HG02884 (cell line): ENCODE results near the gene EFEMP1.
A peak's percentile ranks its signal among the peaks of the same experiment; 100 is the strongest.

Experiments
- ATAC-seq: cut with Tn5 transposase; IDR thresholded peaks from one replicate; pipeline ENCODE4 v1.9.1; 2021; ENCODE audit warnings: mild to moderate bottlenecking, moderate library complexity; ENCODE audit not compliant: unreplicated experiment

Gene EFEMP1

GRCh38 chr2:55899881-55900280 is 23.7 kb downstream of the EFEMP1 start:
- no peak for ATAC-seq

GRCh38 chr2:55898386-55899040 is 25.1 kb downstream of the EFEMP1 start:
- ATAC-seq: no peak

DNA sequence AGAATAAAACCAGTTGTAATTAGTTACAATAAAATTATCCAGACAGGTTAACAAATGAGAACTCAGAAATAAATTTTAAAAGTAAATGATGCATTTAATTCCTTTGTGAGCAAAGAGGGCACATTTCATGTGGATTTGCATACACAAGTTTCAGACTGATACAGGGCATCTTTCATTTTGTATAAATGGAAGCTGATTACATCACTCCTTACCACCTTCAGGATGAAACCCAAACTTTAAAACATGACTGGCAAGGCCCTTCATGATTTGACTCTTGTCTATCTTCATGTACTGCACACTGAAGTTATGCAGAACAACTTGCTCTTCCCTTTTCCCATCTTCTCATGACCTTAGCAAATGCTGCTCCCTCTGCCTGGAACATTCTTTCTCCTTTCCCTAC is 26.9 kb downstream of the EFEMP1 start:
- ATAC-seq: no peak

- ATAC-seq: no peak
These were observed 28.9 kb downstream of the EFEMP1 start for GRCh38 chr2:55894720-55895119.

DNA sequence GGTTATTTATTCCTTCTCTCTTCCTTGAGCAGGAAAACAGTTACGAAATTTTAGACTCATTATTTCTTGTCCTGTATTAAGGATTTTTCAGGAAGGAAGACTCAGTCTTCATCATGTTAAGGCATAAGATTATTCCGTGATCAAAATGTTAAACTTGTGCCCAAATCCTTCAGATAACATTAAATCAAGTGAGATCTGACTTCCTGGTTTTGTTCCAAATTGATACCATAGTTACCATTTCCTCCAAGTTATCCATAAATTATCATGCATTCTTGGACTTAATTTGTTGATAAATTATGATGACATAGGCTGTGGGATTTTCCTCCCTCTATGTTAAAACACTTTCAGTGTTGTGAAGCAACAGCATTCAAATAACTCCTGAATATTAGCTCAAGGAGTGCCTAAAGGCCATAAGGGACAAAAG is 31.9 kb downstream of the EFEMP1 start:
- ATAC-seq: no peak

- no peak for ATAC-seq
These were observed 34.6 kb downstream of the EFEMP1 start for GRCh38 chr2:55888936-55889335.

DNA sequence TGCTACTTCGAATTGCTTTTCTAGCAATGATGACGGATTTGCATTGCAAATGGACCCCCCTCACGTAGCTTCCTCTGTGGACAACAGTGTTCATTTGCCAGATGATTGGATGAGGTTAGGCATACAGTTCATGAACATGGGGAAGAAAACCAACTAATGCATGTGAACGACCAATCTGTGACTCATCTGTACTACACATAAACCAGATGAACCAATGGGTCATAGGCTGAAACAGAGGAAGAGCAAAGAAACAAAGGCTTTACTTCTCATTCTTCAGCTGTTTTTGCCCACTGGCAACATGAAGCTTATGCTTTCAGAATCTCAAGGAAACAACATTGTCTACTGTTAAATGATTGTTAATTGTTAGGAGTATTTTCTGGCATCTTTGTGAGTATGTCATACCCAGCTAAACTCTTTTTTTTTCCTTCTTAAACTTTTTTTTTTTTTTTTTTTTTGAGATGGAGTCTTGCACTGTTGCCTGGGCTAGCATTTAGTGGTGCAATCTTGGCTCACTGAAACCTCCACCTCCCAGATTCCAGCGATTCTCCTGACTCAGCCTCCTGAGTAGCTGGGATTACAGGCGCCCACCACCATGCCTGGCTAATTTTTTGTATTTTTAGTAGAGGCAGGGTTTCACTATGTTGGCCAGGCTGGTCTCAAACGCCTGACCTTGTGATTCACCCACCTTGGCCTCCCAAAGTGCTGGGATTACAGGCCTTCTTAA is 35.5 kb downstream of the EFEMP1 start:
- ATAC-seq: no peak

- ATAC-seq: no peak
These were observed 36.2 kb downstream of the EFEMP1 start for GRCh38 chr2:55887351-55887750.

- no peak for ATAC-seq
These were observed 37.7 kb downstream of the EFEMP1 start for GRCh38 chr2:55885944-55886281.

DNA sequence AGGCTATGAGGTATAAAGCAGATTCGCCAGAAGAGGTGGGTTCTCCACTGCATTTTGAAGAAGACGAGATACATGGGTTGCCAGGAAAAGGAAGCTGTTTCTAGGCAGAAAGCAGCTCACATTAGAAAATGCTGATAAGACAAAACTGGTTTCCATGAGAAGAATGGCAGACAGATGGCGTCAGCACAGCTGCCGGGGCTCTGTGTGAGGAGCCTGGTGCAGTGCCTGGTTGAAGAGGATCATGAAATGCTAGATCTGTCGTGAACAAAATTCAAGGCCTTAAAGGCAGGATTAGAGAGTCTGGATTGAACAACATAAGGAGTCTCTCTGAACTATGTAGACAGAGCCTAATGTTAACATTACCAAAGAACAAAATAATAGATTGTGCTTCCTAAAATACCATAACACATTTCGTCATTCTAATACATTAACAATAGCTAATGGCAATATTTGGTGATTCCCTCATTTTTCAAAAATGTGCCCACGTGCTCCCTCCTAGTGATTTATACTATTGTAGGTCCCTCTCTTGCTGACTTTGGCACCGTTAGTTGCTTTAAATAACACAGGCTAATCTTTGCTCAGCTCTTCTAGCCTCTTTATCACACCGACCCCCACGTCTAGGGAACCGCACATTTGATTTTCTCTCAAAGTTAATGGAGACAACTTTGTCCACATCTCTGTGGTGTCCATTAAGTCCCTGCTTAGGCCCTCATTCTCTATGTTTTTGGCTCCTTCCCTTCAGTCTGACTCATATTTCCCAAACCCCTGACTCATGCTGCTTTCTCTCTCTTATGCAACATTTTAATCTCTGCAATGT is 38.2 kb downstream of the EFEMP1 start:
- no peak for ATAC-seq

DNA sequence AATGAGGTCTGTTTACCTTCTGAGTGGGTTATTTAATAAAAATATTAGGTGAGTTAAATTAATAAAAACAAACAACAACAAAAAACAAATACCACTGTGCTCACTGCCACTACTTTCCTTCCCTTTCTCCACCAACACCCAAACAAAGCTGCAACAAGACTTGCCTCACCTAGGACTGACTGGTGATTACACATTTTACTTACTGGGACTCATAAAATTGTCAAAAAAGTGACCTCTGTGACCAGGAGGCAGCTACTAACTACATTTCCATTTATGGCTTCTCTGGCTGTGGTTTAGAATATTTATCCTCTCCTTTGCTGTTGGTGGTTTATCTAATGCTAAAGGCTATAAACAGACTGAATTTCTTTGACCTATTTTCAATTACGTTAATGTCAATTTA is 39.8 kb downstream of the EFEMP1 start:
- ATAC-seq: no peak

GRCh38 chr2:55883357-55883756 is 40.2 kb downstream of the EFEMP1 start:
- no peak for ATAC-seq

DNA sequence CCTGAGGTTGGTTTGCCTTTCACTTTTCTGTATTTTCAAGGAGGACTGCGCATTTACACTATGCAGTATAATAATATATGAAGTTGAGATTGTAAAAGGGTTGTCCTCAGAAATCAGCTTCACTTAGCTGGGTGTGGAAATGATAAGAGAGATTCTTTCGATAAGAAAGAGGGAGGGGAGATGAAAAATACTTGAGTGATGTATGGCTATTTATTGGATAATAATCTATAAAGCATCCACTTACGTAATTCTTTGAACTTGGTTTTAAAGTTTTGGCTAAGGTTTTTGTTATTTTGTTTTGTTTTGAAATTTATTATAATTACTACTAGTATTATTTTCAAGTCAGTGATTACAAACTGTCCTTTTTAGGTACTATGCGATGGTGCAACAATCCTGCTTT is 40.6 kb downstream of the EFEMP1 start:
- ATAC-seq: no peak

DNA sequence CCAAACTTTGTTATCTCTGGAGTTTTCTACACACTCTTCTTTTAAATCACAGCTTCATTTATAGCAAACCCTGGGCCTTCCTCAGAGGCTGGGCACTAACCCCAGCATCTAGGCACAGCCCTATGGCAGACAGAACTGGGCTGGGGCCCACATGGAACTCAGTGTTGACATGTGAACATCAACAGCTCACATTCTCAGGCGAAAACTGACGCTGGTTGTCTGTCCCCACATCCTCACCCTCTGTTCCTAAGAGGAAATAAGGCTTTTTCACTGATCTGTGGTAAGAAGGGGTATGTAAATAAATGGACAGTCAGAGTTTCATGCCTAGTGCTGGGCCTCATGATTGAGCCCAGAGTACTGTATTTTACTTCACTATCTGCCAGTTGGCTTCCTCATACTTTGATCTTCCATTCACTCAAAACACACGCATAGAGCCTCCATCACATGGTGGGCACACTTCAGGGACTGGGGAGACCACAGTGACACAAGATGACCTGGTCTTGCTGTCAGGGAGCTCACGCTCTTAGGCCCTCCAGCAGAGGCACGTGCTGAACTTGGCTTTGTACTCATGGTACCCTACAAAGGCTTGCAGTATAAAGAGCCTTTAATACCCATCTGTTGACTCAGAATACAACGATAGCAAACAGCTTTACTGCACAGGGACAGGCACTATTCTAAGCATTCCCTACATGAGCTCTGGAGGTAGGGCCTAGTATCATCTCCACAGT is 43.0 kb downstream of the EFEMP1 start:
- no peak for ATAC-seq

DNA sequence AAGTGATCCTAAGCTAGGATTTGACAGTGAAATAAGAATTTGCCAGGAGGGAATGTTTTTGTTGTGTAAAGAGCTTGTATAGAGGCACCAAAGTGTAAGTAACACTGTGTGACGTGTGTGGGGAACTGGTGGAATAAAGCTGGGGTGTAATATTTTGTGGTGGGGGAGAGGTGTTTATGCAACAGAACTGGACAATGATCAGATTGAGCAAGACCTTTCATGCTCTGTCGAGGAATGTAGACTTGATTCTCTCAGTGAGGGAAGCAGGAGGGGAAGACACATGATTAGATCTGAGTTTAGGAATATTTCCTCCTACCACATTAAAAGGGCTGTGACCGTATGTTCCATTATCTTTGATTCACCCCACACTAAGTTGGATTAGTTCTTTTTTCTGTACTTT is 43.6 kb downstream of the EFEMP1 start:
- no peak for ATAC-seq

DNA sequence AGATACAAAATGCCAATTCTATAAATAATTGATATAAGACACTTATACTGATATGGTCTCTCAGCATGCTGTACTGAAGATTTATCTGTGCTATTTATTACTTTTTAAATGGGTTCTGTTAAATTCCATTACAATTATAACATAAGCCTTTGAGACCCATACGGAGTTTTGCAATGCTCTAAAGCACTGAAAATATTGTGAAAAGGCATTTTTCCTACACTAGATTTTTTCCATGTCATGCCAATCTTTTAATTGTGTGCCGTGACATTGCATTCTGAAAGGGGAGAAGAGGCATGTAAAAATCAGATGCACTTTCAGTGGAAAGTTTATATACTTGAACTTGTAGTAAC is 46.5 kb downstream of the EFEMP1 start:
- no peak for ATAC-seq

DNA sequence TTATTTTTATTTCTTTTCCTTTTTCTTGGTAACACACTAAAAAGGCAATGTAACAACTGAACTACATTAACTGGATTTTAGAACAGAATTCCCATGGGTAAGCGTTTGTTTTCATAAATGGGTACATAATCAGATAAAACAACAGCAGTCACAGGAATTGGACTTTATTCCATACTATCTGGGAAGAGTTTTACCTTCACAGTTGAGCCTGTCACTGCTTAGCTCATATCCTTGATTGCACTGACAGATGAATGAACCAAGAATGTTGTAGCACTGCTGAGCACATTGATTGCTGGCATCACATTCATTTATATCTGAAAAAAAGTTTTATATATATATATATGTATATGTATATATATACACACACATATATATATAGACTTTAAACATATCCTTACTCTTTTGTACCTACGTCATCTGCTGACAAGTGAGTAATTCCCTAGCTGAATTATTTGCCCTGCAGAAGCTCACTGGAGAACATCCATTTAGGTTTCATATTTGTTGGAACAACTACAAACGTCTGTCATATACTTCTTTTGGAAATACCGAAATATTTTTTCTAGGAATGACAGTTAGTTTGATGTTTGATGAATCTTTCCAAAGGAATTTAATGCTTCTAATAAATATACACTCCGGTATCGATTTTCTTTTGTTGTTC is 47.0 kb downstream of the EFEMP1 start:
- no peak for ATAC-seq

DNA sequence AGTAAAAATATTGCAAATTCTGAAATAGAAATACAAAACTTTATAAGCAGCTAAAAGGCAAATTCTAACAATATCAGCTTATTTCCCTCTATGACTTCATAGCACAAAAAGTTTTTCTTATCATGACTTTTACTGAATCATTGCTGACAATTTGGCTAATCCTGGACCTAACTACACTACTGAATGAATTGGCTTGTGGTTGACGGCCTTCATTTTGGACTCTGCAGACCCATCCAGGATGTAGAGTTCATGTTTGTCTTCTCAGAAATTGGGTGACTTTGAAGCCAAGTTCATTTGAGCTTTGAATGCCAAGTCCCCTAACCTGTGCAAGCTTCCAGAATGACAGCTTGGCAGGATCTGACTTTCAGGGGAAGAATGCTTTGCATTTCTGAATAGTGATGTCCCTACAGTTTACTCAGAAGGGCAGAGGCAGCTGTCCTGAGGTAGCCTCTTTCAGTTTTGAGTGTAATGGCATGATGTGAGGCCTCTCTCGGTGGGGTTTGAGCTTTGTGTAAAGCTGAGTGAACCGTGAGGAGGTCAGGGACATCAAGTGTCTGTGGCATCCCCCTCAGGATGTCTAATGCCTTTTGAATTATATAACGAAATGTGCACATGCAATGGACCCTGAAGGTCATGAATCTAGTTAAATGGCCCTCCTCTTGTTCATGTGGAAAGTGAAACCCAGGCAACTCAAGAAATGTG is 48.0 kb downstream of the EFEMP1 start:
- ATAC-seq: peak; percentile 63

DNA sequence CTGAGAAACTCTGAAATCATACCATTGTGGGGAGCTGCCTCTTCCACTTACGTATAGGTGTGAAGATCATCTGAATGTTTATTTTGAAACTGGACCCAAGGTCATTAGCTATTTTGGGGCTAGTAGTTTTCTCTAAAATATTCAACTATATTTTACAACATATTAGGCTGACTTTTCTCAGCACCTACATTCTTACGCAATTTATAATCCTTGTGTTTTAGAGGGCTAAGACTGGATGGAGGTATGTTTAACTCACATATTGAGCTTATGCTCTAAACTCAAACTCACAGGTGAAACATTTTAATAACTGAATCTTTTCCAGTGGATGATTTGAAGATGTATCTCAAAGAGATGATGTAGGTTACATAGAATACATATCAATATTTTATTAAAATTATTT is 49.2 kb downstream of the EFEMP1 start:
- ATAC-seq: no peak

- no peak for ATAC-seq
These were observed 51.9 kb downstream of the EFEMP1 start for GRCh38 chr2:55871637-55872036.
